Breast epithelium (tissue), 4 donors: ENCODE measurements around the gene SLC22A23. TPM values are rescaled to one million over a fixed set of nuclear protein-coding genes. Genes with fewer than 3 reads are reported as not detected.

Experiments used
- DNase-seq, 2 donors: peaks; one replicate each; pipeline ENCODE4 v3.0.0-alpha.2; 2019; ENCODE audit warnings: low spot score in 2 of 2
- H3K27ac ChIP-seq, 2 donors: fragments of 200-600 bp; sonication (generic) in 1 of 2; one replicate each; pipeline ENCODE4 v1.5.1; 2016 to 2019; ENCODE audit warnings: mild to moderate bottlenecking in 1 of 2
- H3K27me3 ChIP-seq, 2 donors: fragments of 200-600 bp; sonication (generic) in 1 of 2; one replicate each; pipeline versions ENCODE4 v1.5.1 to v1.6.0; 2017 to 2019; ENCODE audit warnings: control low read depth in 1 of 2, mild to moderate bottlenecking in 1 of 2
- H3K36me3 ChIP-seq: fragments of 200-600 bp; one replicate; pipeline ENCODE4 v1.5.1; 2019
- H3K4me1 ChIP-seq, 2 donors: fragments of 200-600 bp; sonication (generic); one replicate each; pipeline ENCODE4 v1.5.1; 2016 to 2019; ENCODE audit warnings: control low read depth in 1 of 2
- H3K4me3 ChIP-seq, 3 donors: fragments of 200-600 bp; sonication (generic); 1 replicate in 2 of 3; 2 replicates in 1 of 3; pipeline ENCODE4 v1.5.1; 2016 to 2019; ENCODE audit warnings: mild to moderate bottlenecking in 3 of 3, moderate library complexity in 2 of 3
- H3K9me3 ChIP-seq, 2 donors: fragments of 200-600 bp; sonication (generic) in 1 of 2; one replicate each; pipeline ENCODE4 v1.5.1; 2016 to 2019; ENCODE audit warnings: control low read depth in 1 of 2
- CTCF ChIP-seq, 3 donors: fragments of 450-650 bp; IDR thresholded peaks; one replicate each; pipeline ENCODE4 v1.5.1; 2016 to 2017; ENCODE audit warnings: antibody characterized with exemption in 3 of 3, mild to moderate bottlenecking in 3 of 3, moderate library complexity in 3 of 3
- POLR2A ChIP-seq: fragments of 450-650 bp; IDR thresholded peaks from one replicate; pipeline ENCODE4 v1.6.1; 2016; ENCODE audit warnings: antibody characterized with exemption, mild to moderate bottlenecking, moderate library complexity
- POLR2AphosphoS5 ChIP-seq, 3 donors: sonication (generic); formaldehyde crosslinking; IDR thresholded peaks; one replicate each; pipeline ENCODE4 v1.6.1; 2017; ENCODE audit warnings: antibody characterized with exemption in 3 of 3
- intact Hi-C: fragments of 100-400 bp; cut with DNase I; formaldehyde crosslinking; loops from one replicate; pipeline ENCODE4 v1.15.1; 2023; ENCODE audit warnings: low total_unique reads
- total RNA-seq, 3 donors: library from RNA; depleted of rRNA; stranded (reverse); fragments of >200 nt; gene quantifications; one replicate each; pipeline ENCODE4 v1.1.0, GENCODE V29; 2016

The SLC22A23 gene
- total RNA-seq, 3 donors from 2014 or later = 10.9 to 26.3 (median 22.9) TPM

DNA sequence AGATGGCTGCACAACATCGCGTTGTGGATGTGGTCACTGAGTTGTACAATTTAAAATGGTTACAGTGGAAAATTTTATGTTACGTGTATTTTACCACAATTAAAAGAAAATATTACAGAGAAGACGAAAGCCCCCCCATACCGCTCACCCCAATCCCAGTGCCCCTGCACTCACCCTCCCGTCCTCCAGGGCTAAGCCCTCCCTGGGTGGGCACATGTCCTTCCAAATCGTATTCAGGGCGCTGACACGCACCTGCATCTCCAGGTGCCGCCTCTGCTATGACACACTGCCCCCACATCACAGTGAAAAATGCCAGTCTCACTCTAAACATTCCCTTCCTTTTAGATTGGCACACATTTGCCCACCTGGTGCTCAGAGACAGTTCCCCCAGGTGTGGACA lies 148.7 kb downstream of the SLC22A23 start:
- H3K4me1 ChIP-seq = no peaks in the 10 kb centered on the region
- H3K36me3 ChIP-seq = no peaks in the 10 kb centered on the region
- H3K27me3 ChIP-seq = no peaks in the 10 kb centered on the region
- TF ChIP-seq POLR2AphosphoS5 (IDR thresholded peaks at IDR 0.05) (no peak), CTCF (IDR thresholded peaks at IDR 0.05) (no peak), POLR2A (no peak)
- H3K9me3 ChIP-seq = no peaks in the 10 kb centered on the region
- intact Hi-C loops = no loop called here
- no peak overlapping the region for H3K27ac ChIP-seq
- DNase-seq = no peak
- H3K4me3 ChIP-seq = no peak overlapping the region

DNA sequence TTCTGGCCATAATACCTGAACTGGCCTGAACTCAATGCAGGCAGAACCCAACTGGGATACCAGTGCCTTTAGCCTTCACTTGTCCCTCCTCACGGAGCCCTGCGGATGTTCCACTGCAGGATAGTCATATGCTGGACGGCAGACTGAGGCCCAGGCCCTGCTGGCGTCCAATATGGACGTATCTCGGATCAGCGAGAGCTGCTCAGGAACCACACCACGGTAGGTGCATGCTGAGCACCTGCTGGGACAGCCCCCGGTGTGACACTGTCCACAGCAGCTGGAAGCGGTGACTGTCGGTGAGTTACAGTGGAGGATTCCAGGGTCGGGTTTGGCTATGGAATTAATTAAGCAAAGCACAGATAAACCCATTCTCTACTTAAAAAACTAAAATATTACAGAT lies 149.4 kb downstream of the SLC22A23 start:
- TF ChIP-seq POLR2A (no peak), CTCF (IDR thresholded peaks at IDR 0.05) (no peak), POLR2AphosphoS5 (IDR thresholded peaks at IDR 0.05) (no peak)
- intact Hi-C loops = no loop called here
- H3K36me3 ChIP-seq = no peaks in the 10 kb centered on the region
- H3K27ac ChIP-seq = no peak overlapping the region
- DNase-seq = no peak
- no peaks in the 10 kb centered on the region for H3K9me3 ChIP-seq
- no peaks in the 10 kb centered on the region for H3K4me1 ChIP-seq
- H3K27me3 ChIP-seq = no peaks in the 10 kb centered on the region
- H3K4me3 ChIP-seq = no peak overlapping the region

DNA sequence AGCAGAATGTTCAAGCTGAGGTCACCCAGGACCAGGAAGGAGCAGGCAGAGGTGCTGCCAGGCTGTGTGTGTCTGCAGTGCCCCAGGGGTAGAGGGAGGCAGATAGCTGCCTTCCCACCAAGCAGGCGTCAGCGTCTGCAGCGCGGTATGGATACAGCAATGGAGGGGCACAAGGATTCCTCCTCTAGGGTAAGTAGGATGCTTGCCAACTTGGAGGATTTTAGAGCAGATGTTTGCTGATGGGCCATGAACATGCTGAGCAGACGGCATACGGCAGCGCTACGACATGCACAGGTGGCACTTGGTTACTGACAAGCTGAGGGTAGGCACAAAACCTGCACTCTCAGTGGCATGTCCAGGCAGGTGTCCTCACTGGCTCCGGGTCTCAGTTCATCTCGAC lies 150.0 kb downstream of the SLC22A23 start:
- no peaks in the 10 kb centered on the region for H3K36me3 ChIP-seq
- TF ChIP-seq POLR2AphosphoS5 (IDR thresholded peaks at IDR 0.05) (no peak), POLR2A (no peak), CTCF (IDR thresholded peaks at IDR 0.05) (no peak)

GRCh38 chr6:3305831-3306230 lies 151.0 kb downstream of the SLC22A23 start:
- no peak overlapping the region for H3K27ac ChIP-seq
- intact Hi-C loops = no loop called here
- no peaks in the 10 kb centered on the region for H3K4me1 ChIP-seq
- TF ChIP-seq CTCF (IDR thresholded peaks at IDR 0.05) (no peak), POLR2AphosphoS5 (IDR thresholded peaks at IDR 0.05) (no peak), POLR2A (no peak)
- H3K27me3 ChIP-seq = no peaks in the 10 kb centered on the region
- no peaks in the 10 kb centered on the region for H3K36me3 ChIP-seq
- H3K4me3 ChIP-seq = no peak overlapping the region
- peak in 1 of 2 donors; percentile 14 for DNase-seq
- H3K9me3 ChIP-seq = no peaks in the 10 kb centered on the region

More for the DNA sequence above, 150.0 kb downstream of the SLC22A23 start:
- intact Hi-C loops = no loop called here
- Histone ChIP-seq H3K27me3 (no peaks in the 10 kb centered on the region), H3K4me3 (no peak overlapping the region), H3K9me3 (no peaks in the 10 kb centered on the region), H3K27ac (no peak overlapping the region), H3K4me1 (no peaks in the 10 kb centered on the region)
- DNase-seq = peak in 1 of 2 donors; percentile 51

DNA sequence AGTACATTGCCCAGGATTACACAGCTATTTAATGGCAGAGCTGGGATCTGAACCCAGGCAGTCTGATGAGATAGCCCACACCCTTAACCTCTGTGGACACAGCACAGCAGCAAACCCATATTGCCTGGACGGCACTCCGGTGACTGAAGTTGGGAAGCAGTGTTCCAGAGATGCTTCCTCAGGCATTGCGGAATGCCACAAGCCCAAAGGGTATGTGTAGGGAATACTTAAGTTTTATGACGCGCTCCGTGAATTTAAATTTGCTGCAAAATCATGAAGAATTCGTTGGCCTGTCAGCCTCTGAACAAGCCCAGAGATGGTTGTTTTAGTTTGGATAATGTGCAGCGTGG lies 151.7 kb downstream of the SLC22A23 start:
- H3K27me3 ChIP-seq = no peaks in the 10 kb centered on the region
- H3K4me1 ChIP-seq = no peaks in the 10 kb centered on the region
- no peak overlapping the region for H3K27ac ChIP-seq
- no peak for TF ChIP-seq CTCF (IDR thresholded peaks at IDR 0.05)
- TF ChIP-seq POLR2AphosphoS5 (IDR thresholded peaks at IDR 0.05) = no peak
- TF ChIP-seq POLR2A = no peak
- peak in 1 of 2 donors; percentile 27 for DNase-seq
- H3K4me3 ChIP-seq = no peak overlapping the region
- H3K9me3 ChIP-seq = no peaks in the 10 kb centered on the region
- H3K36me3 ChIP-seq = no peaks in the 10 kb centered on the region
- intact Hi-C loops = no loop called here
